H9 (cell line): Measurements from ENCODE around the gene ARHGAP4. TPM values are rescaled to one million over a fixed set of nuclear protein-coding genes. Genes with fewer than 3 reads are reported as not detected.

ENCODE experiments used
- DNase-seq: peaks from one replicate; pipeline ENCODE4 v3.0.0-alpha.2; 2017
- H2AFZ ChIP-seq: one replicate; pipeline ENCODE4 v1.6.1; 2013; ENCODE audit warnings: mild to moderate bottlenecking, low read length, control low read depth, moderate library complexity
- H2AK5ac ChIP-seq: 2 replicates; pipeline ENCODE4 v1.6.1; 2013; ENCODE audit warnings: low read length, control low read depth, mixed read lengths; ENCODE audit not compliant: insufficient read length
- H2BK120ac ChIP-seq: one replicate; pipeline ENCODE4 v1.6.1; 2013; ENCODE audit warnings: low read depth, mild to moderate bottlenecking, low read length, control low read depth, inconsistent platforms; ENCODE audit not compliant: poor library complexity, severe bottlenecking
- H2BK12ac ChIP-seq: 2 replicates; pipeline ENCODE4 v1.6.1; 2013; ENCODE audit warnings: low read length, control low read depth, mixed read lengths, low read depth; ENCODE audit not compliant: insufficient read length
- H2BK15ac ChIP-seq: 2 replicates; pipeline ENCODE4 v1.6.1; 2013; ENCODE audit warnings: low read depth, low read length, control low read depth
- H2BK20ac ChIP-seq: one replicate; pipeline ENCODE4 v1.6.1; 2013; ENCODE audit warnings: low read depth, mild to moderate bottlenecking, low read length, control low read depth, inconsistent platforms; ENCODE audit not compliant: poor library complexity, severe bottlenecking
- H2BK5ac ChIP-seq: 2 replicates; pipeline ENCODE4 v1.6.1; 2013; ENCODE audit warnings: low read length, control low read depth, mixed read lengths; ENCODE audit not compliant: insufficient read length
- H3K14ac ChIP-seq: 2 replicates; pipeline ENCODE4 v1.6.1; 2013; ENCODE audit warnings: low read length, control low read depth; ENCODE audit not compliant: insufficient read depth
- H3K18ac ChIP-seq: 2 replicates; pipeline ENCODE4 v1.6.1; 2013; ENCODE audit warnings: low read depth, mild to moderate bottlenecking, mixed read lengths, low read length, control low read depth; ENCODE audit not compliant: insufficient read length
- H3K23ac ChIP-seq: 2 replicates; pipeline ENCODE4 v1.6.1; 2013; ENCODE audit warnings: low read length, control low read depth, mixed read lengths, low read depth; ENCODE audit not compliant: insufficient read length
- H3K23me2 ChIP-seq: 2 replicates; pipeline ENCODE4 v1.6.1; 2013; ENCODE audit warnings: low read depth, mild to moderate bottlenecking, mixed read lengths, low read length, control low read depth; ENCODE audit not compliant: insufficient read length, poor library complexity, severe bottlenecking
- H3K27ac ChIP-seq: 2 replicates; pipeline ENCODE4 v1.5.1; 2013; ENCODE audit warnings: low read length, control low read depth, mixed read lengths, low read depth; ENCODE audit not compliant: insufficient read length
- H3K27me3 ChIP-seq: 2 replicates; pipeline ENCODE4 v1.6.1; 2013; ENCODE audit warnings: low read length, control low read depth, inconsistent platforms; ENCODE audit not compliant: insufficient read depth
- H3K4ac ChIP-seq: 2 replicates; pipeline ENCODE4 v1.6.1; 2013; ENCODE audit warnings: low read depth, mild to moderate bottlenecking, control low read depth, inconsistent platforms, low read length, moderate library complexity
- H3K4me1 ChIP-seq: 2 replicates; pipeline ENCODE4 v1.6.1; 2013; ENCODE audit warnings: low read length, control low read depth, inconsistent platforms; ENCODE audit not compliant: insufficient read depth
- H3K4me2 ChIP-seq: 2 replicates; pipeline ENCODE4 v1.6.1; 2013; ENCODE audit warnings: low read length, control low read depth, mixed read lengths; ENCODE audit not compliant: insufficient read length, insufficient read depth
- H3K56ac ChIP-seq: 2 replicates; pipeline ENCODE4 v1.6.1; 2013; ENCODE audit warnings: low read depth, mild to moderate bottlenecking, mixed read lengths, low read length, control low read depth; ENCODE audit not compliant: insufficient read length
- H3K79me1 ChIP-seq: 2 replicates; pipeline ENCODE4 v1.6.1; 2013; ENCODE audit warnings: low read depth, mild to moderate bottlenecking, moderate library complexity, low read length, control low read depth, inconsistent platforms; ENCODE audit not compliant: insufficient read depth, poor library complexity, severe bottlenecking
- H3K79me2 ChIP-seq: 2 replicates; pipeline ENCODE4 v1.6.1; 2013; ENCODE audit warnings: low read length, control low read depth, inconsistent platforms; ENCODE audit not compliant: insufficient read depth
- H3K9ac ChIP-seq: 2 replicates; pipeline ENCODE4 v1.6.1; 2013; ENCODE audit warnings: low read length, control low read depth, mixed read lengths; ENCODE audit not compliant: insufficient read length; ENCODE audit errors: extremely low read depth
- H3K9me3 ChIP-seq: one replicate; pipeline ENCODE4 v1.6.1; 2013; ENCODE audit warnings: low read depth, low read length, inconsistent platforms; ENCODE audit not compliant: control insufficient read depth
- H3T11ph ChIP-seq: one replicate; pipeline ENCODE4 v1.6.1; 2013; ENCODE audit warnings: mild to moderate bottlenecking, low read length, control low read depth, inconsistent platforms
- H4K20me1 ChIP-seq: one replicate; pipeline ENCODE4 v1.6.1; 2013; ENCODE audit not compliant: control insufficient read depth, insufficient read length, insufficient read depth
- H4K5ac ChIP-seq: 2 replicates; pipeline ENCODE4 v1.6.1; 2013; ENCODE audit warnings: low read depth, mild to moderate bottlenecking, mixed read lengths, low read length, control low read depth; ENCODE audit not compliant: insufficient read length
- H4K8ac ChIP-seq: replicated peaks from 2 replicates; pipeline ENCODE4 v1.6.1; 2013; ENCODE audit warnings: low read length, control low read depth, mixed read lengths, low read depth; ENCODE audit not compliant: insufficient read length
- H4K91ac ChIP-seq: 2 replicates; pipeline ENCODE4 v1.6.1; 2013; ENCODE audit warnings: low read depth, mild to moderate bottlenecking, moderate library complexity, mixed read lengths, low read length, control low read depth; ENCODE audit not compliant: insufficient read length
- H3K27ac Mint-ChIP-seq, 3 experiments: 2 replicates in 2 of 3; 3 replicates in 1 of 3; pipeline ENCODE4 v1.8.0; 2020 to 2021; ENCODE audit warnings: mixed read lengths in 3 of 3, mild to moderate bottlenecking in 1 of 3, moderate library complexity in 1 of 3
- H3K27me3 Mint-ChIP-seq: 2 replicates; pipeline ENCODE4 v1.8.0; 2021; ENCODE audit warnings: low read depth, mild to moderate bottlenecking, moderate library complexity, mixed read lengths
- H3K36me3 Mint-ChIP-seq, 3 experiments: 2 replicates in 2 of 3; 3 replicates in 1 of 3; pipeline ENCODE4 v1.8.0; 2020 to 2021; ENCODE audit warnings: low read depth in 3 of 3, mixed read lengths in 3 of 3; ENCODE audit not compliant: insufficient read depth in 1 of 3
- H3K4me1 Mint-ChIP-seq, 2 experiments: 2 replicates each; pipeline ENCODE4 v1.8.0; 2020; ENCODE audit warnings: mixed read lengths in 2 of 2
- H3K4me3 Mint-ChIP-seq, 2 experiments: 2 replicates in 1 of 2; 3 replicates in 1 of 2; pipeline ENCODE4 v1.8.0; 2020 to 2021; ENCODE audit warnings: mild to moderate bottlenecking in 2 of 2, mixed read lengths in 2 of 2, moderate library complexity in 1 of 2
- H3K9me3 Mint-ChIP-seq, 2 experiments: 2 replicates in 1 of 2; 3 replicates in 1 of 2; pipeline ENCODE4 v1.8.0; 2020; ENCODE audit warnings: mild to moderate bottlenecking in 2 of 2, mixed read lengths in 2 of 2, moderate library complexity in 1 of 2
- CTCF ChIP-seq: fragments of 200-600 bp; sonication (generic); conservative IDR thresholded peaks from 3 replicates; pipeline ENCODE4 v1.8.0; 2021; ENCODE audit warnings: antibody characterized with exemption, mild to moderate bottlenecking
- WGBS: extraction: QIAGEN DNeasy Blood & Tissue Kit; methylation state at CpG from one replicate; pipeline ENCODE4 v1.1.7; 2013; ENCODE audit warnings: missing lambda C conversion rate, low lambda C conversion rate, mixed read lengths; ENCODE audit not compliant: insufficient read length; ENCODE audit errors: extremely low coverage; 5-methylcytosine and 5-hydroxymethylcytosine counted together
- total RNA-seq: library from RNA; stranded (reverse); gene quantifications from 2 replicates; pipeline ENCODE4 v1.2.1, GENCODE V29; 2021

Gene ARHGAP4
- total RNA-seq, 1 experiment from 2014 or later, result 37.8 TPM

GRCh38 chrX:153968754-153969124 is 42.7 kb upstream of the ARHGAP4 start:
- peaks cover 18 to 38% (median 20%) of the 10 kb centered on the region in 3 experiments for H3K36me3 Mint-ChIP-seq
- WGBS, result no CpG with 5 or more reads among the region's 12 CpGs
- Histone ChIP-seq H3K27me3 (no peaks in the 10 kb centered on the region), H3K14ac (no peak overlapping the region; the same call in 1 of the 2 replicates), H3K27ac (no peak overlapping the region), H3K4ac (no peak overlapping the region), H3K23me2 (peaks cover 18% of the 10 kb centered on the region), H2BK12ac (no peak overlapping the region), H3K18ac (no peak overlapping the region), H2BK5ac (no peak overlapping the region), H2BK120ac (no peak overlapping the region), H3K23ac (no peak overlapping the region), H3T11ph (no peak overlapping the region), H3K79me2 (peaks cover 50% of the 10 kb centered on the region; the same call in 1 of the 2 replicates), H3K9me3 (no peaks in the 10 kb centered on the region), H3K56ac (no peak overlapping the region), H3K4me2 (peak overlapping the region; percentile 80), H4K20me1 (no peaks in the 10 kb centered on the region), H2BK15ac (no peak overlapping the region), H3K9ac (peak overlapping the region; percentile 34), H3K79me1 (peaks cover 5% of the 10 kb centered on the region), H2AK5ac (no peak overlapping the region), H3K4me1 (peaks cover 4% of the 10 kb centered on the region; the same call in 1 of the 2 replicates), H4K8ac (no peak overlapping the region), H4K91ac (no peak overlapping the region), H2BK20ac (no peak overlapping the region), H4K5ac (no peak overlapping the region), H2AFZ (no peak overlapping the region)
- TF ChIP-seq CTCF, result peak; percentile 18; the same call in 1 of the 3 replicates
- no peak for DNase-seq
- H3K9me3 Mint-ChIP-seq, result peaks cover 4 to 5% of the 10 kb centered on the region in 2 experiments; a peak in 3 of 5 replicates
- peak overlapping the region; percentile 100 for H3K4me3 Mint-ChIP-seq
- no peak overlapping the region; a peak in 2 of 7 replicates for H3K27ac Mint-ChIP-seq
- H3K27me3 Mint-ChIP-seq, result no peaks in the 10 kb centered on the region
- peaks cover 35 to 46% of the 10 kb centered on the region in 2 experiments for H3K4me1 Mint-ChIP-seq
